HG03175 (cell line): Measurements from ENCODE around the gene ANKRD31.
"Not testable (repeated sequence)": the region's sequence is repeated elsewhere in the genome, so short reads cannot be mapped to it uniquely, and the experiment has no call there.

ENCODE experiments used
- ATAC-seq: cut with Tn5 transposase; IDR thresholded peaks from one replicate; pipeline ENCODE4 v1.9.1; 2021; ENCODE audit warnings: mild to moderate bottlenecking, moderate library complexity; ENCODE audit not compliant: unreplicated experiment

Gene ANKRD31

DNA sequence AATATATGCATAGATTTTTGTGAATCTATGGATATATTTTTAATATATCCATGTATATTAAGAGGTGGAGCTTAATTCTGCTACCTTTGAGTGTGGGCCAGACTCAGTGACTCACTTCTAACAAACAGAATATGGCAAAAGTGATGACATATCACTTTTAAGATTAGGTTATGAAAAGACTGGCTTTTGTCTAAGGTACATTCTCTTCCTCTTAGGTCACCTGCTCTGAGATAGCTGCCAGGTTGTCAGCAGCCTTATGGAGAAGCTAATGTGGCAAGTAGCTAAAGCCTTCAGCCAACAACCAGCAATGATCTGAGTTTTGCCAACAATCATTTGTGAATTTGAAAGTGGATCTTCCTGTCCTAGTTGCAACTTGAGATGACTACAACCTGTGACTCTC, 83.8 kb downstream of the ANKRD31 start:
- no peak for ATAC-seq

DNA sequence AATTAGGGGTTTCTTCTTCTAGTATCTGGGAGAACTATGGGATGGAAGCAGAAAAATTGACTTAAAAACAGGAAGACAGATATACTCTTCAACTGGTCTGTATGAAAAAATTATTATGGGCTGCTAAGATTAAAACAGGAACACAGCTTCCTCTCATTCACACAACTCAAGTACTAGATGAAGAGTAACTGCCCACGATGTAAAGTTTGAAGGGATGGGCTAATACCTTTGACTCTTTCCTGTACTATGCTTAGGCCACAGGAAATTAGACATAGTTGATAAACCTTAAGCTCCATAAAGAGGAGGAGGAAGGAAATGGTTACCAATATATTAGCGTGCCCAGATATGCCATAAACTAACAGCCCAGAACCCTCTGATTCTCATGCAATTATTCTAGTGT, 88.6 kb downstream of the ANKRD31 start:
- ATAC-seq = no peak

- ATAC-seq = no peak
Observed at GRCh38 chr5:75142566-75143136, 94.0 kb downstream of the ANKRD31 start.

DNA sequence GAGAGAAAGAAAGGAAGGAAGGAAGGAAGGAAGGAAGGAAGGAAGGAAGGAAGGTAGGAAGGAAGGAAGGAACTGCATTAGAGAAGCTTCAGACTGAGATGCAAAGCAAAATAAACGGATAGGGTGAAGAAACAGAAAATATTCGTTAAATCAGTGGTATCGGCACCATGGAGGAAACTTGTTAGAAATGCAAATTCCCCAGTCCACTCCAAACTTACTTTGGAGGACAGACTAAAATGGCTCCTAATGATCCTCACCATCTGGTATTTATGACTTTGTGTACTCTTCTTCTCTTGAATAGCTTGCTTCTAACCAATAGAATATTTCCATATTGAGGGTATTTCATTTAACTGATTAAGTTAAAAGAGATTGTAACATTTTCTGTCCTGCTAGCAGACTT, 96.4 kb downstream of the ANKRD31 start:
- ATAC-seq = no peak

DNA sequence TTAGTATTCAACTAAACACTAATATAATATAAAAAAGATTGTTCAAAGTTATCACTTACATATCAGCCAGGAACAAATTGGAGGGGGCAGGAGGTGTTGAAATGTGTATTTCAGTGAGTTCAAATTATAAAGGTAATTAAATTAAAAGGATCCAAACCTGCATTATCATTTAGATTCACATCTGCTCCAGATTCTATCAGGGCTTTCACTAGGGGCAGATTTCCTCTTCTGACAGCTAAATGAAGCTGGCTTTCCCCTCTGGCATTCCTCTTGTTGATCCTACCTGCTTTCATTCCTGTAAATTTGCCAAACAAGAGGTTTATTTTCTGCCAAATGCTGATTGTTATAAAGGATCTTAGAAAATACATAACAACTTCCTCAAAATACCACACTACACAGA, 98.0 kb downstream of the ANKRD31 start:
- ATAC-seq = no peak

DNA sequence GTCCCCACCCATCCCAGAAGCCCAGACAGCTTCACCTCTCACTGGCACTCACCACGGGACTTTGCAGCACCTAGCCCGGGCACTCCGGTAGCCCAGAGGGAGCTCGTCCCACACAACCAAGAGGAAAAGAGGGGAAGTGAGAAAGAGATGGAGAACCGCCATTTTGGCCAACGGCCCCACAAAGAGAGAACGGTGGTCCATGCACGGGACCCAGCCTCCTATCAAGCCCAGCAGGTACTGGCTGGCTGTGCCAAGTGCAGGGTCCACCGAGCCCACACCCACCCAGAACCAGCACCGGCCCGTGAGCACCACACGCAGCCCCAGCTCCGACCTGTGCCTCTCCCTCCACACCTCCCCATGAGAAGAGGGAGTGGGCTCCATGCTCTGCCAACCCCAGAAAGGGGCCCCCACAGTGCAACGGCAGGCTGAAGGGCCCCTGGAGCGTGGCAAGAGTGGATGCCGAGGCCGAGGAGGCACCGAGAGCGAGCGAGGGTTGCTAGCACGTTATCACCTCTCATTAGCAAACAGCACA, 105.8 kb downstream of the ANKRD31 start:
- ATAC-seq = no peak

- ATAC-seq = no peak
Observed at GRCh38 chr5:75116856-75117255, 119.8 kb downstream of the ANKRD31 start.

- not testable (repeated sequence) for ATAC-seq
Observed at GRCh38 chr5:75114311-75114710, 122.4 kb downstream of the ANKRD31 start.

DNA sequence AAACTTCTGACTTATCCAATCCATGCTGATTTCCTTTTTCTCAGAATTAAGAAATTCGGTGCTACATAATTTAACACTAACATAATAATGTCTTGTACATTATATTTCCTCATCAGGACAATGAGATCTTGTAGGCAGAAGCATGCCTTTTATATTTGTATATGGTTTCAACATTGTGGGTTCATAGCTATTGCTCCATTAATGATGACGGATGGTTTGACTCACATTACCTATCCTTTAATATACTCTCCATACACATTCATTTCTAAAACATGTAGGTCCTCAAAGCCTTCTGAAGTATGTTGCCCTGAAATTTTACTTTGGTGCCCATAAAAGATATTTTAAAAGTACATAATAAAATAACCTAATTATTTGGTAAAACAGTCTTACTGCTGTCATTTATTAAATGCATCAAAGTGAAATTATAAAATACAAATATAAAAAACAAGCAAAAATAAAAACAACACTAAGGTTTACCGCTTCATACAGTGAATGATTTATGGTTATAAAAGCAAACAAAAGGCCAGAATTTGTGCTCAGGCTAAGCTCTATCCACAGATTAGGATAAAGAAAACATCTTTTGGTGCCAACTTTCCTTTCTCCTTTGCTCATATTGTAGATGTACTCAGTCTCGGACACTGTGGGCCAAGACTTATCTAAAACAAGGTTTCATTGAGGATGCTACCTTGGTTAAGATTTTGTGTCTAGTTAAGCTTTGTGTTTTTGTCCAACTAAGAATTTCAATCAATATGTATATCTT, 123.1 kb downstream of the ANKRD31 start:
- ATAC-seq = no peak

GRCh38 chr5:75108931-75109596, 127.6 kb downstream of the ANKRD31 start:
- no peak for ATAC-seq

DNA sequence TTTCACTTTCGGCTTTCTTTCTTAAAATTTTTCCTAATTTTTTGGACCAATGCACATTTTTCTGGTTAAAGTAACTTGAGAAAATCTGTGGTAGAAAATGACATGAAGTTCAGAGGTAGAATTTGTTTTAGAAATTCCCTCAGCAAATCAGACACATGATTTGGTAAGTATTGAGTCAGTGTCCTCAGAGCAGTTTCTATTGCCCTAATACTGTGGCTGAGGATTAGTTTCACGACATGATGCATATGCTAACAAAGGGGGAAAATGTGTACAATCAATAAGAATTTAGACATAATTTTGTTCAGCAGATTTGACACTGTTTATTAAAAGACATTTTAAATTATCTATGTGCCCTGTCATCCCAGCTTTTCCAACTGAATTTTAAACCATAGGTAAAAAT, 128.2 kb downstream of the ANKRD31 start:
- ATAC-seq = no peak

DNA sequence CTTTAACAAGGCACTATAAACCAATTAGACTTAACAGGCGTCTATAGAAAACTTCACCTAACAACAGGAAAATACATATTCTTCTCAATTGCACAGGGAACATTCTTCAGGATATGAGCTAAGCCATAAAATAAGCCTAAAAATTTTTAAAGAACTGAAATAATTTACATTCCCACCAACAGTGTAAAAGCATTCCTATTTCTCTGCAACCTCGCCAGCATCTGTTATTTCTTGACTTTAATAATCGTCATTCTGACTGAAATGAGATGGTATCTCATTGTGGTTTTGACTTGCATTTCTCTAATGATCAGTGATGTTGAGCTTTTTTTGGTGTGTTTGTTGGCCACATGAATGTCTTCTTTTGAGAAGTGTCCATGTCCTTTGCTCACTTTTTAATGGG, 140.7 kb downstream of the ANKRD31 start:
- ATAC-seq = not testable (repeated sequence)

- ATAC-seq = no peak
Observed at GRCh38 chr5:75091597-75091996, 145.1 kb downstream of the ANKRD31 start.

DNA sequence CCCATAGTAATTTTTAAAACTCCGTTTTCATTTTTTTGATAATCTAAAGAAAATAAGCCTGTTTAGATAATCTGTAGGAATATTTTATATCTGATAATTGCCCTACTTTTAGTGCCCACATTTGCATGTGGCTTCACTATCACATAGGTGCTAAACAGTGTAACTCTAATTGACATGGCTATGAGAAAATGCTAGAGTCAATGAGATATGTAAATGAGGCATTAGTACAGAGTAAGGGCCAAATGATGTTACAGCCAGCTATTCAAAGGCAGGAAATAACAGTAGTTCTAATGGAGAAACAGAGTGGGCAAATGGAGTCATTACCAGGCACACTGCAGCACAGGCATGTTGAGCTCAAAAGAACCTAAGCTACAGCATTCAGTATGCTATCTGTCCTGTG, 147.0 kb downstream of the ANKRD31 start:
- ATAC-seq = no peak

- no peak for ATAC-seq
Observed at GRCh38 chr5:75089137-75089536, 147.5 kb downstream of the ANKRD31 start.

DNA sequence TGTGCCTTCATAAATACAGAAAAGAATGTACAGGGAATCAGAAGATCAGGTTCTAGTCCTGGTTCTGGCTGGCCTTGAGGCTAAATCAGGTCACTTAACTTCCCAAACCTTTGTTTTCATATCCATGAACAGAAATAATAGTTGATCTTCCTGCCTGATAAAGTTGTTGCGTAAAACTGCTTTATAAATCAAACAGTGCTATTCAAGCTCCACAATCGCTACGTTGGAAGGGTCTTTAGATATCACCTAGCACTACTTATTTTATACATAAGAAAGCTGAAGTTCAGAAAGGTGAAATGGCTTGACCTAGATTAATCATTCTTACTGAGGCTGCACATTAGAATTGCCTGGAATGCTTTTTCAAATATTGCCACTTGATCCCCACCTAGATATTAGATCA, 148.0 kb downstream of the ANKRD31 start:
- ATAC-seq = no peak

DNA sequence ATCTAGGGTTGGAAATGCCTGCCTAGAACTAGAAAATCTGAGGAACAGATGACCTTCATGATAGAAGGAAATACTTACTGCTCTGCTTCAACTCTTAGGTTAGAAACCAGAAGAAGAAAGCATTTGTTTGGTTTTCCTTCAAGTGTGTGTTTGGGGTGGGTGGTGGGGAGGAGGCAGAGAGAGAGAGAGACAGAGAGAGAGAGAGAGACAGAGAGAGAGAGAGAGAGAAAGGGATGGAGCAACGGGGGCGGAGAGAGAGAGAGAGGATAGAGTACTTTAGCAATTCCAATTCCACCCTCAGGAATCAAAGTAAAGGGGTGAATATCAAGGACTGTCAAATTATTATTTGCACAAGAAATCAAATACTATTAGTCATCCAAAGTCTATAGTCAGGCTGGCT, 155.2 kb downstream of the ANKRD31 start:
- no peak for ATAC-seq

DNA sequence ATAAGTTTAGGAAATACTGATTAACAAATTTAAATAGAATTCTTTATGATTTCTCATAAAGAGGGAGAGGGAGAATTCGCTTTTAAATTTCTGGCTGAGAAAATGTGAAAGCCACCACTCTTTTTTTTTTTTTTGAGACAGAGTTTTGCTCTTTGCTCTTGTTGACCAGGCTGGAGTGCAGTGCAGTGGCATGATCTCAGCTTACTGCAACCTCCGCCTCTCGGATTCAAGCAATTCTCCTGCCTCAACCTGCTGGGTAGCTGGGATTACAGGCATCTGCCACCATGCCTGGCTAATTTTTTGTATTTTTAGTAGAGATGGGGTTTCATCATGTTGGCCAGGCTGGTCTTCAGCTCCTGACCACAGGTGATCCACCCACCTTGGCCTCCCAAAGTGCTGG, 157.3 kb downstream of the ANKRD31 start:
- ATAC-seq = not testable (repeated sequence)

DNA sequence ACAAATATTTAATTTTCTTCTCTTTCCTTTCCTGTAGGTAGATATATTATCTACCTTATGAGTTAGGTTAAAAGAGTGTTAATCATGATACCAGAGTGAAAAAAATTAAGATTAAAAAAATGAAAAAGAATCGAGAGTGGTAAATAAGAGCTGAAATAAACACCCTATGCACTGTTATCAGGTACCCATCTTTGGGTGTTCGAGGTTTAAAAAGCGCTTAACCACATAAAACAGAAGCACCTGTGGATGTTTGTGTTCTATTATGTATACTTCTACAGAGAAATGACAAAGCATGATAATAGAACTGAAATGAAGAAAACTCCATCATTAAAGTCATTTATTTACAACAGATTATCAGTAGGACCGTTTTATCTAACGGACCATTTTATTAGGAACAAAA, 158.7 kb downstream of the ANKRD31 start:
- ATAC-seq = no peak

- no peak for ATAC-seq
Observed at GRCh38 chr5:75072061-75072460, 164.6 kb downstream of the ANKRD31 start.

GRCh38 chr5:75071100-75071499, 165.6 kb downstream of the ANKRD31 start:
- no peak for ATAC-seq

GRCh38 chr5:75067434-75067833, 169.2 kb downstream of the ANKRD31 start:
- no peak for ATAC-seq
